PFSK-1 (cell line): ENCODE data around the gene ALKAL2.

ENCODE experiments used
- FOXP2 ChIP-seq: optimal IDR thresholded peaks from 2 replicates; pipeline ENCODE3; 2011; ENCODE audit warnings: borderline replicate concordance, control low read depth, inconsistent platforms; ENCODE audit not compliant: insufficient read depth; ENCODE audit errors: extremely low read length, extremely low read depth
- POLR2AphosphoS5 ChIP-seq: IDR thresholded peaks from 2 replicates; pipeline ENCODE4 v1.6.1; 2012; ENCODE audit warnings: low read depth, mild to moderate bottlenecking, control low read depth, low read length, moderate library complexity
- REST ChIP-seq, 2 experiments: IDR thresholded peaks; 2 replicates each; pipeline versions ENCODE4 v1.6.1 to v1.8.0; 2011 to 2012; ENCODE audit warnings: low read depth in 2 of 2, low read length in 2 of 2, control low read depth in 1 of 2, inconsistent platforms in 1 of 2, mild to moderate bottlenecking in 1 of 2, moderate library complexity in 1 of 2; ENCODE audit not compliant: insufficient read depth in 1 of 2
- SIN3A ChIP-seq: IDR thresholded peaks from 2 replicates; pipeline ENCODE4 v1.6.1; 2012; ENCODE audit warnings: mild to moderate bottlenecking, low read length, moderate library complexity, borderline replicate concordance; ENCODE audit not compliant: insufficient read depth
- TAF1 ChIP-seq: IDR thresholded peaks from 2 replicates; pipeline ENCODE4 v1.6.1; 2012; ENCODE audit warnings: low read length, control low read depth, borderline replicate concordance; ENCODE audit not compliant: insufficient read depth

Gene ALKAL2

GRCh38 chr2:273333-273732, 14.6 kb downstream of the ALKAL2 start:
- no peak for TF ChIP-seq TAF1
- TF ChIP-seq REST (IDR thresholded peaks at IDR 0.05; ENCODE audit: insufficient read depth in 1 of 2, low read depth in 2 of 2, low read length in 2 of 2): no peak

DNA sequence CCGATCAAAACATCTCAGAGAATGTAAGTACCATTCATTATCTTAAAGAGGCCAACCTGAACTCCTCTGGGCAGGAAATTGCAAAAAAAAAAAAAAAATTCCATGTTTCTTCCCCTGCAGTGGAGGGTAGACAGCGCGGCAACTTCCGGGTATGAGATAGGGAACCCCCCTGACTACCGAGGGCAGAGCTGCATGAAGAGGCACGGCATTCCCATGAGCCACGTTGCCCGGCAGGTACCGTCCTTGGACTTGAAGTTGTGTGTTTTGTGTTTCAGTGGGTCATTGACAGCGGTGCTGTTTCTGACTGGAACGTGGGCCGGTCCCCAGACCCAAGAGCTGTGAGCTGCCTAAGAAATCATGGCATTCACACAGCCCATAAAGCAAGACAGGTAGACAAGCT, 16.0 kb downstream of the ALKAL2 start:
- TF ChIP-seq REST (IDR thresholded peaks at IDR 0.05; ENCODE audit: insufficient read depth in 1 of 2, low read depth in 2 of 2, low read length in 2 of 2) (no peak), POLR2AphosphoS5 (no peak), FOXP2 (no peak)

GRCh38 chr2:270861-271260, 17.0 kb downstream of the ALKAL2 start:
- no peak for TF ChIP-seq SIN3A
- no peak for TF ChIP-seq TAF1
- no peak for TF ChIP-seq FOXP2
- TF ChIP-seq REST (IDR thresholded peaks at IDR 0.05; ENCODE audit: insufficient read depth in 1 of 2, low read depth in 2 of 2, low read length in 2 of 2): no peak
- no peak for TF ChIP-seq POLR2AphosphoS5

- no peak for TF ChIP-seq REST (IDR thresholded peaks at IDR 0.05; ENCODE audit: insufficient read depth in 1 of 2, low read depth in 2 of 2, low read length in 2 of 2)
- TF ChIP-seq FOXP2: no peak
- no peak for TF ChIP-seq SIN3A
- TF ChIP-seq POLR2AphosphoS5: no peak
- TF ChIP-seq TAF1: no peak
These were observed 18.4 kb downstream of the ALKAL2 start for GRCh38 chr2:269356-270030.

DNA sequence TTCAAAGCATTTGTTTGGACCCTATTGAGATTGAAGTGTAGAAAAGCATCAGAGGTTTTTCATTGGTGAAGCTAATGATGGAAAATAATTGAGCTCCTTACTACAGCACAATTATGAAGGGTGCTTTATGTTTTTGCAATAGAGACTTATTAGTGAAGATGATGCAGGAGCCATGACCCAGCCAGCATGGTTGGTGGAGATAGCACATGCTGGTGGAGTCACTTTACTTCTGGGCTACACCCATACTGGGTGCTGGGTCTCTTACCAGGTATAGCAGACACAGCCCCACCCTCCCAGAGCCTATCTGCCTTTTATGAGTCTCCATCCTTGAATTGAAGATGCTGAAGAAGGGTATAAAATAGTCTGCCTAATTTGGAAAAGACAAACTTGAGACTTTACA, 19.6 kb downstream of the ALKAL2 start:
- TF ChIP-seq POLR2AphosphoS5 (no peak), REST (IDR thresholded peaks at IDR 0.05; ENCODE audit: insufficient read depth in 1 of 2, low read depth in 2 of 2, low read length in 2 of 2) (no peak), SIN3A (no peak), FOXP2 (no peak), TAF1 (no peak)
